Osteoblast (primary cell): ENCODE results near the gene OTUD5. TPM values are rescaled to one million over a fixed set of nuclear protein-coding genes. Genes with fewer than 3 reads are reported as not detected.

Source experiments
- DNase-seq: peaks from one replicate; pipeline ENCODE4 v3.0.0; 2011; ENCODE audit warnings: low spot score, mixed read lengths; ENCODE audit not compliant: insufficient read length; ENCODE audit errors: missing footprints
- H2AFZ ChIP-seq: 2 replicates; pipeline ENCODE4 v1.6.0; 2011; ENCODE audit warnings: mild to moderate bottlenecking, low read length
- H3K27ac ChIP-seq: 2 replicates; pipeline ENCODE4 v1.5.1; 2011; ENCODE audit warnings: mild to moderate bottlenecking, low read depth, low read length, moderate library complexity
- H3K27me3 ChIP-seq: 2 replicates; pipeline ENCODE4 v1.6.0; 2012; ENCODE audit warnings: mild to moderate bottlenecking, control low read depth, inconsistent platforms, low read length, moderate library complexity; ENCODE audit not compliant: insufficient read depth
- H3K36me3 ChIP-seq: 2 replicates; pipeline ENCODE4 v1.5.1; 2011; ENCODE audit warnings: mild to moderate bottlenecking, low read length, control low read depth, moderate library complexity; ENCODE audit not compliant: insufficient read depth
- H3K4me1 ChIP-seq: 2 replicates; pipeline ENCODE4 v1.5.1; 2011; ENCODE audit warnings: mild to moderate bottlenecking, low read length, control low read depth, moderate library complexity; ENCODE audit not compliant: insufficient read depth
- H3K4me2 ChIP-seq: 2 replicates; pipeline ENCODE4 v1.6.0; 2011; ENCODE audit warnings: mild to moderate bottlenecking, low read length; ENCODE audit not compliant: insufficient read depth
- H3K4me3 ChIP-seq: fragments of 200-600 bp; sonication (generic); 3 replicates; pipeline ENCODE4 v1.5.1; 2012; ENCODE audit warnings: mild to moderate bottlenecking, low read length, inconsistent platforms; ENCODE audit not compliant: insufficient read depth
- H3K79me2 ChIP-seq: 2 replicates; pipeline ENCODE4 v1.6.0; 2012; ENCODE audit warnings: mild to moderate bottlenecking, low read length, control low read depth, inconsistent platforms; ENCODE audit not compliant: insufficient read depth
- H3K9me3 ChIP-seq: 2 replicates; pipeline ENCODE4 v1.5.1; 2011; ENCODE audit warnings: low read depth, low read length, control low read depth
- H4K20me1 ChIP-seq: 2 replicates; pipeline ENCODE4 v1.6.0; 2012; ENCODE audit warnings: mild to moderate bottlenecking, low read length, control low read depth; ENCODE audit not compliant: insufficient read depth
- CTCF ChIP-seq: IDR thresholded peaks from 2 replicates; pipeline ENCODE4 v1.5.1; 2011; ENCODE audit warnings: mild to moderate bottlenecking, low read depth, low read length, moderate library complexity; ENCODE audit errors: extremely low read depth
- total RNA-seq: library from RNA; depleted of rRNA; stranded (reverse); fragments of >200 nt; gene quantifications from 2 replicates; pipeline ENCODE4 v1.2.3, GENCODE V29; 2012

The OTUD5 gene
- total RNA-seq, 1 donor = 33.7 TPM

DNA sequence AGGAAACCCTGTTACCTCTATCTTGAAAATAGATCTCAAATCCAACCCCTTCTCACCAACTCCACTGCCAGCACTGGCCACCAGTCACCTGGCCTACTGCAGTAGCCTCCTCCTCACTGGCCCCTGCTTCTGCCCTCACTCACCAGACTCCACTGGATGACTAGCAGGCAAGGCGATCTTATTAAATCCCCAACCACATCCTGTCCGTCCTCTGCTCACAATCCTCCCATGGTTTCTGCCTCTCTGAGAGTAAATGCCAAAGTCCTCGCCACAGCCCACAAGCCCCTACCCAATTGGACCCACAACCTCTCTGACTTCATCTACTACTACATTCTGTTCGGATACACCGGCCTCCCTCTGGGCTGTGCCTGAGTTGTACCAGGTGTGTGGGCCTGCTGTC, 33.1 kb downstream of the OTUD5 start:
- Histone ChIP-seq H3K27me3 (no peaks in the 10 kb centered on the region), H3K4me1 (peaks cover 7% of the 10 kb centered on the region), H3K36me3 (peaks cover 21% of the 10 kb centered on the region), H3K9me3 (no peaks in the 10 kb centered on the region), H3K4me3 (no peak overlapping the region), H2AFZ (no peak overlapping the region), H3K4me2 (no peak overlapping the region), H3K27ac (no peak overlapping the region), H4K20me1 (peaks cover 4% of the 10 kb centered on the region), H3K79me2 (peaks cover 3% of the 10 kb centered on the region)
- no peak for TF ChIP-seq CTCF
- no peak for DNase-seq

DNA sequence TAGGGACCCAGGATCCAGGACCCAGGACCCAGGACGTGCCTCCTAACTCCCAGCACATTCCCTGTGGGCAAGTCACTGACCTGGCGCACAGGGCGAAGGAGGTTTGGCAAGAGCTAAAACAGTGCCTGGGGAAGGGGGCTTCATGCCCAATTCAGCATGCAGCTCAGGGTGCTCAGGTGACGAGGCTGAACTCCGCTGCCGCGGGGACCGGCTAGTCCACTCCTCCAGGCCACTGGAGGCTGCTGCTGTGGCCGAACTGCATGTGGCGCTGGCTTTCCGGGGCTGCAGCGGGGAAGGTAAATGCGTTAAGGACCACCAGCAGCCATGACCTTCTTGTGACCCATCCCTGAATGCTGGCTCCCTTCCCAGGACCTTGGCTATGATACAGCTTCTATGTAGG, 33.6 kb downstream of the OTUD5 start:
- Histone ChIP-seq H3K27me3 (no peaks in the 10 kb centered on the region), H4K20me1 (peaks cover 4% of the 10 kb centered on the region), H3K27ac (no peak overlapping the region), H3K4me1 (peaks cover 11% of the 10 kb centered on the region), H2AFZ (no peak overlapping the region), H3K36me3 (peaks cover 21% of the 10 kb centered on the region), H3K4me3 (no peak overlapping the region), H3K4me2 (no peak overlapping the region), H3K79me2 (peaks cover 3% of the 10 kb centered on the region), H3K9me3 (no peaks in the 10 kb centered on the region)
- TF ChIP-seq CTCF = no peak
- DNase-seq = no peak

- no peak for TF ChIP-seq CTCF
Measured at GRCh38 chrX:48920718-48921104, 36.7 kb downstream of the OTUD5 start.

DNA sequence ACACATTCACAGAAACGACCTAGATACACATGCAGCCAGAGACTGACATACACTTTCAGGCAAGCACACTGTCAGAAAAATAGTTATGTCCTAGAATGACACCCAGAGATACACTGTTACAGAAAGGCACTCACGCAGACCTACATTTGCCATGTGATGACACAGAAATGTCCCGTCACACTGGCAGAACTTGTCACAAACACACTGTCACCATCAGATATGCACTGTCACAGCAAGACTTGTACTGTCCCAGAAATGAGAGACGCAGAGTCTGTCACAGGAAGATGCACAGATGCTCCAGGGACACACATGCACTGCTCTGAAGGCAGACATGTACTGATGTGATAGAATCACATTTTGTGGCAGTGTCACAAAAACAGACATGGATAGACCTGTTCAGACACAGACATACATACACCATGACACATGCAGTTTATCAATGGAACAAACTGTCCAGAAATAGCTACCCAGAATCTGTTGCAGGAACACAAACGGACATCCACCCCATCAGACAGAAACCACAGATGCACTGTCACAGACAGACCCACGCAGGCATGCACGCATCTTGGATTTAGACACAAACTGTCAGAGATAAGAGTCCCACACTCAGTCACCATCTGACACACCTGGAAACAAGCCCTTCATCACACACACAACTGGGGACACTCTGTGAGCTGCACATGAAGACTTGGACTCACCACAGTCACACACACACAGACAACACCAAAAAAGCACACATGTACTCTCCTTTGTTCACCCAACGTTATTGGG, 37.3 kb downstream of the OTUD5 start:
- H3K4me1 ChIP-seq = peaks cover 11% of the 10 kb centered on the region
- H3K4me2 ChIP-seq = peak overlapping the region; percentile 78
- TF ChIP-seq CTCF = no peak
- H3K9me3 ChIP-seq = no peaks in the 10 kb centered on the region
- peak; percentile 83 for DNase-seq
- peaks cover 3% of the 10 kb centered on the region for H3K79me2 ChIP-seq
- no peak overlapping the region for H2AFZ ChIP-seq
- peaks cover 15% of the 10 kb centered on the region for H3K36me3 ChIP-seq
- H3K27ac ChIP-seq = no peak overlapping the region
- no peaks in the 10 kb centered on the region for H3K27me3 ChIP-seq
- H4K20me1 ChIP-seq = no peaks in the 10 kb centered on the region
- no peak overlapping the region for H3K4me3 ChIP-seq

More at GRCh38 chrX:48920718-48921104, 36.7 kb downstream of the OTUD5 start:
- Histone ChIP-seq H4K20me1 (no peaks in the 10 kb centered on the region), H3K79me2 (peaks cover 3% of the 10 kb centered on the region), H3K4me3 (no peak overlapping the region), H3K4me1 (peaks cover 11% of the 10 kb centered on the region), H3K27me3 (no peaks in the 10 kb centered on the region), H3K27ac (no peak overlapping the region), H3K36me3 (peaks cover 21% of the 10 kb centered on the region), H3K4me2 (no peak overlapping the region), H2AFZ (no peak overlapping the region), H3K9me3 (no peaks in the 10 kb centered on the region)
- DNase-seq = no peak
